Measurements from ENCODE around the gene DENND6A.
A peak's percentile ranks its signal among the peaks of the same experiment; 100 is the strongest.
"Not testable (repeated sequence)": the region's sequence is repeated elsewhere in the genome, so short reads cannot be mapped to it uniquely, and the experiment has no call there.

The DENND6A gene

GRCh38 chr3:57624801-57625200 is 68.1 kb downstream of the DENND6A start:
- DNase-seq = no peak

- DNase-seq = no peak
Measured at GRCh38 chr3:57622362-57622761, 70.5 kb downstream of the DENND6A start.

GRCh38 chr3:57617739-57618138 is 75.1 kb downstream of the DENND6A start:
- DNase-seq = no peak

- DNase-seq = no peak
Measured at GRCh38 chr3:57616233-57616632, 76.6 kb downstream of the DENND6A start.

GRCh38 chr3:57611870-57612269 is 81.0 kb downstream of the DENND6A start:
- not testable (repeated sequence) for DNase-seq

GRCh38 chr3:57605683-57606082 is 87.2 kb downstream of the DENND6A start:
- no peak for DNase-seq

GRCh38 chr3:57604971-57605370 is 87.9 kb downstream of the DENND6A start:
- no peak for DNase-seq

- DNase-seq = no peak
Measured at GRCh38 chr3:57600195-57600594, 92.7 kb downstream of the DENND6A start.

GRCh38 chr3:57598765-57599360 is 94.0 kb downstream of the DENND6A start:
- no peak for DNase-seq

GRCh38 chr3:57597127-57597923 is 95.6 kb downstream of the DENND6A start, which contains the start of gene ARF4:
TSS of gene ARF4 (minus strand) at chr3:57597344. CDS start at chr3:57597140, 204 bp downstream.
- DNase-seq = peak; percentile 94 to 98

GRCh38 chr3:57596495-57597126 is 96.3 kb downstream of the DENND6A start:
- DNase-seq = peak; percentile 24 to 78

GRCh38 chr3:57594576-57594975 is 98.3 kb downstream of the DENND6A start:
- DNase-seq = no peak

- no peak for DNase-seq
Measured at GRCh38 chr3:57594144-57594543, 98.7 kb downstream of the DENND6A start.

- no peak for DNase-seq
Measured at GRCh38 chr3:57592306-57592705, 100.6 kb downstream of the DENND6A start.

GRCh38 chr3:57587905-57588304 is 105.0 kb downstream of the DENND6A start:
- no peak for DNase-seq

- no peak for DNase-seq
Measured at GRCh38 chr3:57586778-57587177, 106.1 kb downstream of the DENND6A start.

- no peak for DNase-seq
Measured at GRCh38 chr3:57583544-57583943, 109.3 kb downstream of the DENND6A start.

- peak in 1 of 2 donors; percentile 4 for DNase-seq
Measured at GRCh38 chr3:57582474-57583168, 110.3 kb downstream of the DENND6A start.

GRCh38 chr3:57577801-57578200 is 115.1 kb downstream of the DENND6A start:
- DNase-seq = no peak

GRCh38 chr3:57575966-57576626 is 116.8 kb downstream of the DENND6A start:
- no peak for DNase-seq
